GM08714 (cell line): ENCODE data around the gene METTL27.

Source experiments
- H3K4me3 ChIP-seq: fragments of 200-500 bp; sonication (Bioruptor generic); 2 replicates; pipeline ENCODE4 v1.5.1; 2014; ENCODE audit warnings: mild to moderate bottlenecking, low read length, inconsistent platforms
- ZNF274 ChIP-seq: IDR thresholded peaks from 2 replicates; pipeline ENCODE4 v1.6.1; 2012; ENCODE audit warnings: mild to moderate bottlenecking, low read depth, low read length

METTL27 gene

GRCh38 chr7:73834626-73835191, 7.6 kb downstream of the METTL27 start:
- no peak overlapping the region for H3K4me3 ChIP-seq
- TF ChIP-seq ZNF274, result no peak

GRCh38 chr7:73833251-73833919, 8.9 kb downstream of the METTL27 start:
- H3K4me3 ChIP-seq, result no peak overlapping the region

GRCh38 chr7:73832806-73833205, 9.5 kb downstream of the METTL27 start:
- no peak for TF ChIP-seq ZNF274

More at GRCh38 chr7:73833251-73833919, 8.9 kb downstream of the METTL27 start:
- no peak for TF ChIP-seq ZNF274

GRCh38 chr7:73831834-73832651, 10.3 kb downstream of the METTL27 start:
- no peak for TF ChIP-seq ZNF274
- H3K4me3 ChIP-seq, result no peak overlapping the region

More at GRCh38 chr7:73832806-73833205, 9.5 kb downstream of the METTL27 start:
- H3K4me3 ChIP-seq, result no peak overlapping the region

- H3K4me3 ChIP-seq, result no peak overlapping the region
- TF ChIP-seq ZNF274, result no peak
These were observed 10.8 kb downstream of the METTL27 start for GRCh38 chr7:73831584-73831833.

GRCh38 chr7:73830681-73831583, 11.4 kb downstream of the METTL27 start, which contains the start of gene CLDN4:
CLDN4 (plus strand) TSS chr7:73830996; CDS start chr7:73831202, 206 bp downstream.
- no peak within 1 kb of the TSS for H3K4me3 ChIP-seq
- no peak for TF ChIP-seq ZNF274

- no peak for TF ChIP-seq ZNF274
- H3K4me3 ChIP-seq, result no peak overlapping the region
These were observed 12.2 kb downstream of the METTL27 start for GRCh38 chr7:73829921-73830680.

GRCh38 chr7:73829505-73829904, 12.8 kb downstream of the METTL27 start:
- no peak for TF ChIP-seq ZNF274
- H3K4me3 ChIP-seq, result no peak overlapping the region

GRCh38 chr7:73828972-73829371, 13.3 kb downstream of the METTL27 start:
- TF ChIP-seq ZNF274, result no peak
- no peak overlapping the region for H3K4me3 ChIP-seq

- no peak overlapping the region for H3K4me3 ChIP-seq
- TF ChIP-seq ZNF274, result no peak
These were observed 14.1 kb downstream of the METTL27 start for GRCh38 chr7:73828107-73828803.

GRCh38 chr7:73827567-73828106, 14.7 kb downstream of the METTL27 start:
- H3K4me3 ChIP-seq, result no peak overlapping the region
- no peak for TF ChIP-seq ZNF274

GRCh38 chr7:73824986-73825385, 17.3 kb downstream of the METTL27 start:
- no peak for TF ChIP-seq ZNF274
- H3K4me3 ChIP-seq, result no peak overlapping the region
